Activated CD8-positive, alpha-beta memory T cell treated with anti-CD3 and anti-CD28 coated beads for 4 hours (primary cell): ENCODE data around the gene SLFN12.
"Not testable (repeated sequence)": the region's sequence is repeated elsewhere in the genome, so short reads cannot be mapped to it uniquely, and the experiment has no call there.

ENCODE experiments used
- DNase-seq, 2 donors: peaks; one replicate each; pipeline ENCODE4 v3.0.0-alpha.2; 2020; ENCODE audit warnings: low read depth in 2 of 2

Gene SLFN12

GRCh38 chr17:35414247-35414646, 18.1 kb downstream of the SLFN12 start:
- DNase-seq, result no peak

- DNase-seq, result no peak
Observed at GRCh38 chr17:35407531-35407930, 24.8 kb downstream of the SLFN12 start.

GRCh38 chr17:35406568-35406967, 25.7 kb downstream of the SLFN12 start:
- no peak for DNase-seq

- DNase-seq, result no peak
Observed at GRCh38 chr17:35404360-35404759, 27.9 kb downstream of the SLFN12 start.

GRCh38 chr17:35393783-35394182, 38.5 kb downstream of the SLFN12 start:
- DNase-seq, result not testable (repeated sequence)

- no peak for DNase-seq
Observed at GRCh38 chr17:35390663-35391062, 41.6 kb downstream of the SLFN12 start.

GRCh38 chr17:35390156-35390555, 42.1 kb downstream of the SLFN12 start:
- DNase-seq, result no peak

- DNase-seq, result no peak
Observed at GRCh38 chr17:35387496-35387895, 44.8 kb downstream of the SLFN12 start.

- no peak for DNase-seq
Observed at GRCh38 chr17:35377706-35378105, 54.6 kb downstream of the SLFN12 start.

- no peak for DNase-seq
Observed at GRCh38 chr17:35377068-35377467, 55.2 kb downstream of the SLFN12 start.

GRCh38 chr17:35376245-35376644, 56.1 kb downstream of the SLFN12 start:
- DNase-seq, result no peak

- DNase-seq, result no peak
Observed at GRCh38 chr17:35374766-35375344, 57.4 kb downstream of the SLFN12 start.

GRCh38 chr17:35373984-35374765, 58.1 kb downstream of the SLFN12 start:
- DNase-seq, result peak in 1 of 2 donors; percentile 21

- peak; percentile 83 to 85 for DNase-seq
Observed at GRCh38 chr17:35373534-35373983, 58.7 kb downstream of the SLFN12 start, which contains the start of gene SLFN11. Gene SLFN11, minus strand, starts transcription at chr17:35373621. Its CDS starts 9,814 bp downstream, at chr17:35363807.

GRCh38 chr17:35372846-35373533, 59.3 kb downstream of the SLFN12 start:
- DNase-seq, result no peak

GRCh38 chr17:35371934-35372333, 60.4 kb downstream of the SLFN12 start:
- DNase-seq, result no peak

- DNase-seq, result no peak
Observed at GRCh38 chr17:35368081-35368830, 64.0 kb downstream of the SLFN12 start.

GRCh38 chr17:35361027-35361426, 71.3 kb downstream of the SLFN12 start:
- no peak for DNase-seq
